Right hindlimb (tissue), 1 donor: ENCODE results near the gene GOLGA3.
"Not testable (repeated sequence)": the region's sequence is repeated elsewhere in the genome, so short reads cannot be mapped to it uniquely, and the experiment has no call there.

Experiments
- DNase-seq: peaks from one replicate; pipeline ENCODE4 v3.0.0-alpha.2; 2018

The GOLGA3 gene

GRCh38 chr12:132775502-132776229 is 53.0 kb downstream of the GOLGA3 start:
- DNase-seq = no peak

GRCh38 chr12:132774646-132775275 is 53.9 kb downstream of the GOLGA3 start:
- DNase-seq = no peak

DNA sequence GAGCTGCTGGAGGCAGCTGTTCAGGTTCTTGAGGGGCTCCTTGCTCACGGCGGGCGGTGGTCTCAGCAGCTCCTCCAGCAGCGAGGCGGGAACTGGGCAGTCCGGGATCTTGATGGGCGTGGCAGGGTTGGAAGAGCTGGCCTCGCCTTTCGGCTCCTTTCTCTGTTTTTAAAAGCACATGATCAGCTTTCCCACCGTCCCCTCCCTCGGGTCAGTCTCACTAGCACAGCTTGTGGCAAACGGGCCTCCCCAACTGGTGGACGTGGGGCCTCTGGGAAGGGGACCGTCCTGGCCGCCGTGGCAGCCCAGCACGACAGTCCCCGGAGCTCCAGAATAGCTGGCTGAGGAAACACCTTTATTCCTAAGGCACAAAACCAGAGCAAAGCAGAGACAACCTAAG is 54.5 kb downstream of the GOLGA3 start:
- no peak for DNase-seq

DNA sequence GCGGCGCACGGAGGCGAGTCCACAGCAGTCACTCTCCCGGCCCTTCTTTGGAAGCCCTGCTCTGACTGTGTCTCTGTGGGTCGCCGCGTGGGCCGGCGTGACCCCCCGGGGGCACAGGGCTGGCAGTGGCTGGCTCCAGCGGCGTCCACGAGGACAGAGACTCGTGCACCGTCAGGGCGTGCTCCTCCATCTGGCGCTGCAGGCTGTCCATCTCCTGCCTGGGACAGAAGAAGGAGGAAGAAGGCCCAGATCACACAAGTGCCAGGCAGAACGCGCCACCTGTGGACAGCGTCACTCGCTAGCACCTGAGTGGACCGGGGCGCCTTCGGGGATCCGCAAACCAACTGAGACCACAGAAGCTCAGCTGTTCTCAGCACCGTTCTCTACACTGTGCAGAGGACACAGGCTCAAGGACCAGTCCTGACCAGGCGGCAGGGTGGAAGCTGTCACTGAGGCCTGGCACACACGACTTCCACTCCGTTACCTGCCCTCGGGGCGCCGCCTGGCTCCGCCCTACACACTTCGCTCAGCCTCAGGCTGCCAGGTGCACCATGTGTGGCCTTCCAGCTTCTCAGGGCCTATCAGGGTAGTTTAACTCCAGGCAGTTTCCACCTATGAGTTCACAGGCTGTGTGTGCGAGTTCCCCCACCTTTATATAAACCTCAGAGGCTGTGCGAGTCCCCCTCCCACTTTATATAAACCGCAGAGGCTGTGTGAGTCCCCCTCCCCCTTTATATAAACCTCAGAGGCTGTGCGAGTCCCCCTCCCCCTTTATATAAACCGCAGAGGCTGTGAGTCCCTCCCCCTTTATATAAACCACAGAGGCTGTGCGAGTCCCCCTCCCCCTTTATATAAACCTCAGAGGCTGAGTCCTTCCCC is 55.4 kb downstream of the GOLGA3 start:
- DNase-seq = no peak

- no peak for DNase-seq
Observed at GRCh38 chr12:132772606-132773005, 56.1 kb downstream of the GOLGA3 start.

DNA sequence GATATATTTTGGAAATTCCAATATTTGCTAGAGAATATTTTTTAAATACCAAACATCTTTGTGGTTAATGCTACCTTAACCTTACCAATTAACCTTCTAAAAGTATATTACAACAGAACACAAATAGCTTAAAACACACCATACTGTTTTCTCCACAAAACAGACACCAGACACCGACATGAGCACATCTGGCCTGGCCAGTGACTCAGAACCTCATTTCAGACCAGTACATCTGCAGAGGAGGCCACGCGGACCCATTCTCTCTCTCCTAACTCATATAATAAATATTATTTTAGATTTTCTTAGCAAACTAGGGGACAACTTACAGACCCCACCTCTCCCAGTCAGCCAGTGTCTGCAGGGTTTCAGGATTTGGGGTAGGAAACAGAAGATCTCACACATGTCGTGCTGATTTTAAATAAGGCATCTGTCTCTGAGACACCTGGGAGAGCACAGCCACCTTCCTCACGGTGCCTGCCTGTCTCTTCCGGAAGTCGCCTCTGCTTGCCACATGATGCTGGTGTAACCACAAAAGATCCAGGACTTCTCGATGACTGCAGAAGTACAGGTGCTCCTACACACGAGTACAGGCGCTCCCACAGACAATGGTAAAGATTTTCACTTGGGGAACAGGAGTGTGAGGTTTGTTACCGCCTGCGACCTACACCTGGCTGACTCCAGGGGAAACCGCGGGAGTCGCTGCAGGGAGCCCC is 57.4 kb downstream of the GOLGA3 start:
- DNase-seq = no peak

DNA sequence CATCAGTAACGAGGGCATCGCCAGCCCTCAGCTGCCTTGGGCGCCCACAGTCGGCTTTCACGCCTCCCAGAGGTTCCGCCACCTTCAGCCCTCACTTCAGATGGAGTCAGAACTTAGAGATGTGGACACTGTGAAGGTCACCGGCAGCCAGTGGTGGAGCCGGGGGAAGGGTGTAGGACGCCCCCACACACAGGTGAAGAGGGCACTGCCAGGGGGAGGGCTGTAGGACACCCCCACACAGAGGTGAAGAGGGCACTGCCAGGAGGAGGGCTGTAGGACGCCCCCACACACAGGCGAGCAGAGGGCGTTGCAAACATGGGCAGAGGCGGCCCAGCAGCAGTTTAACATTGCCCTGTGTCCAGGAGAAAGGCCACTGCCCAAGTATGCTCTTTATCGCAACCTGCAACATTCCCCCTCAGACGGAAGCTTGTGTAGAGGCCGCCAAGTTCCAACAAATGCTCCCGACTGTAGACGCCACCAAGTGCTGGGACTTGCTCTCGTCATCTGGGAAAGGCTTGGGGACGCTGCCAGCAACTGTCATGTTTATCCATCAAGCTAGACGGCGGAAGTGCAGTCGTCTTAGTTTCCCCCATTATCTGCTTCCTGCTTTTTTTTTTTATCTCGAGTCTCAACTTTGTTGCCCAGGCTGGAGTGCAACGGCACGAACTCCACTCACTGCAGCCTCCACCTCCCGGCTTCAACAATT is 62.1 kb downstream of the GOLGA3 start:
- DNase-seq = peak; percentile 39

DNA sequence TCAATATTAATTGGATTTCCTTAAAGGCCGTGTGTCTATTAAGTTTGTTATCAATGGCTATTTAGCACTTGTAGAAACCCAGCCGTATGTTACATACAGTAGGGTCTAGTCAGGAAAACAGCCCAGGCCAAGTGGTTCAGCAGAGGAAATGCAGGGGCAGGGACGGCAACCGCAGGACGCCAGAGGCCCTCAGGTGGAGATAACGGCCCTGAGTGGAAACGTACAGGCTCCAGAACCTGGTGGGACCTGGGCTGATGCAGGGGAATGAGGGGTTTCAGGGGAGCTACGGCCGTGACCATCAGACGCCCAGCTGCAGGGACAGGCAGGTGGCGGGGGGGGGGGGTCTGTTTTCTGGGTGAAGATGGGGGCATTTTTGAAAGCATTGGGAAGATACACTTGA is 63.3 kb downstream of the GOLGA3 start:
- DNase-seq = no peak

- DNase-seq = no peak
Observed at GRCh38 chr12:132764231-132764630, 64.4 kb downstream of the GOLGA3 start.

GRCh38 chr12:132761921-132762583 is 66.6 kb downstream of the GOLGA3 start:
- DNase-seq = peak; percentile 91

GRCh38 chr12:132761032-132761920 is 67.4 kb downstream of the GOLGA3 start, which contains the start of gene ANKLE2:
ANKLE2 (minus strand) TSS chr12:132761832; CDS start chr12:132761798, 34 bp downstream.
- DNase-seq = peak; percentile 59

GRCh38 chr12:132759359-132759758 is 69.3 kb downstream of the GOLGA3 start:
- no peak for DNase-seq

GRCh38 chr12:132758825-132759224 is 69.8 kb downstream of the GOLGA3 start:
- not testable (repeated sequence) for DNase-seq

DNA sequence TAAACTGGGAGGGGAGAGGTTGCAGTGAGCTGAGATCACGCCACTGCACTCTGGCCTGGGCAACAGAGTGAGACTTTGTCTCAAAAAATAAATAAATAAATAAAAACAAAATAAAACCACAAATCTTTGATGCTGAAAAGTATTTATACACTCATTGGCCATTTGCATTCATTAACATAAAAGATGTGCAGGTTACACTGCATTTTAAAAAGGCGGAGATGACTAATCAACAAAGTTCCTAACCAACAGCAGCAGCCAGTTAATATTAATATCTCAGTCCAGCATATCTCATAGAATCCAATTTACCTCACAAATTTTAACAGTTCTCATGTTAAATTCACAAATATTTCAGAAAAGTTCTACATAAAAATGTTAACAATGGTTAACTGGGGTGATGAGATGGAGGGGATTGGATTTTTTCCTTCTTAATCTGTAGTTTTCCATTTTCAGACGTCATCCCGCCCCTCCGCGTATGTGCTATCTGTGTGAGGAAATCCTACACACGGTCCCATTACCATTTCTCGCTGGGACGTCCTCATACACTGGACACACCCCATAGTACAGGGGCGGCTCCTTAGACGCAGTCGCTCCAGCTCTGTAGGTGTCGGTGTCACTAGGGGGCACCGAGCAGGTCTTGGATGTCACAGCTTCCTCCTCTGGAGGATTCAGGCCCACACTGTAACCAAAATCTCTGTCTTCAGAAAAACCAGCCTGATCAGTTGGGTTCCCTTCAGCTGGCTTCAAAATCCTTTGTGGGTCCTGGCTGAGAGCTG is 74.3 kb downstream of the GOLGA3 start:
- DNase-seq = no peak

DNA sequence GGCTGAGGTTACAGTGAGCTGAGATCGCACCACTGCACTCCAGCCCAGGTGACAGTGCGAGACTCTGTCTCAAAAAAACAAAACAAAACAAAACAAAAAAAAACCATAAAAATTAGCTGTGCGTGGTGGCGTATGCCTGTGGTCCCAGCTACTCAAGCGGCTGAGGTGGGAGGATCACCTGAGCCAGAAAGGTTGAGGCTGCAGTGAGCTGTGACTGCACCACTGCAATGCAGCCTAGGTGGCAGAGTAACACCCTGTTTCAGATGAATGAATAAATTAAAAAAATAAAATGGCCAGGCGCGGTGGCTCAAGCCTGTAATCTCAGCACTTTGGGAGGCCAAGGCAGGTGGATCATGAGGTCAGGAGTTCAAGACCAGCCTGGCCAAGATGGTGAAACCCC is 75.0 kb downstream of the GOLGA3 start:
- DNase-seq = not testable (repeated sequence)

DNA sequence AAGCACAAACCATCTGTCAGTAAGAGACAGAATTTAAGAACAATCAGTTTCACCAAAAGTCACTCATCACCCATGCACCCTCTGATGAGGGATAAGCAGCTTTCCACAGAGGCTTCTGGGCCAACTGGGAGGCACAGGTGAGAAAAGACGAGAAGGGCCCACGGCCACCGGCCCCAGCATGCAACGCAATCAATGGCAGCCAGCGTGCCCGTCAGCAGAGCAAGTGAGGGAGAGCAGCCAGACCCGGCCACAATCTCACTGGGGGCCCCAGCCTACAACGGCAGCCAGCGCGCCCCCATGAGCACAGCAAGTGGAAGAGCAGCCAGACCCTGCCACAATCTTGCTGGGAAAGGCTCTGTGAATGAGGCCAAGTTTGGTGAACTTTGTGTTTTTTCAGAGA is 80.3 kb downstream of the GOLGA3 start:
- DNase-seq = no peak

DNA sequence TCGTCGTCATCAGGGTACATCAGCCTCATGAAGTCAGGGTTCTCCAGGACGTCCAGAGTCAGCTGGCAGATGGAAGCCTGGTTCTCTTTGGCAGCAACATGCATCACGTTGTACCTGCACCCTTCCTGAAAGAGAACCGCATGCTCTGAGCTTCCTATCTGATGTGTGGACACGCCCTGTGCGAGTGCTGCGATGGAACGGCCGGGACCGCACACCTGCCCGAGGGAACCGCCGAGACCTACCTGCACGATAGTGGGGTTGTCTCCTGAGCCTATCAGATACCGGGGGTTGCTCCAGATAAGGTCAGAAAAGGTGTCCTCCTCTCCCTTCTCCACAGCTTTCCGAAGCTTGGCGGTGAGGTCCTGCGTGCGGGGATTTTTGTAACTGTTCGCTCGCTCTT is 80.8 kb downstream of the GOLGA3 start:
- DNase-seq = no peak

GRCh38 chr12:132747395-132747794 is 81.3 kb downstream of the GOLGA3 start:
- DNase-seq = no peak

DNA sequence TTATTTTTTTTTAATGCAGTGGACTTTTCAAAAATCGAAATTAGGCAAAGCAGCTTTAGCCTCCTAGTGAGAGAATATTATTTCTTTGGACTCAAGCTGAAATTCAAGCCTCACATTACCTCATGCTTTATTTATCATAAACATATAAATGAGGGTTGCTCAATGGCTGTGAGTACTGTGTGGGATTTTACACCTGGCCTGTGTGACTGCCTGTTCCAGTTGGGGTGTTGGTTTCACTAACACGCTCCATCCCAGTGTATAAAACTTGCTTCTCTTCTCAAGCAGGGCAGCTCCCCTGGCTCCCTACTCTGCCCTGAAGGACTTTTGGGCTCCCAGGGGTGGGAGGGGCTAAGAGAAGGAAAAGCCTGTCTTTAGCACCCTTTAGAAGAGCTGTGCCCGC is 82.1 kb downstream of the GOLGA3 start:
- DNase-seq = no peak

GRCh38 chr12:132743831-132744230 is 84.8 kb downstream of the GOLGA3 start:
- no peak for DNase-seq
